Dedifferentiated amniotic fluid mesenchymal stem cell (primary cell): ENCODE results near the gene APMAP.

Experiments
- DNase-seq: peaks from one replicate; pipeline ENCODE4 v3.0.0-alpha.2; 2016; ENCODE audit errors: extremely low spot score

APMAP gene

DNA sequence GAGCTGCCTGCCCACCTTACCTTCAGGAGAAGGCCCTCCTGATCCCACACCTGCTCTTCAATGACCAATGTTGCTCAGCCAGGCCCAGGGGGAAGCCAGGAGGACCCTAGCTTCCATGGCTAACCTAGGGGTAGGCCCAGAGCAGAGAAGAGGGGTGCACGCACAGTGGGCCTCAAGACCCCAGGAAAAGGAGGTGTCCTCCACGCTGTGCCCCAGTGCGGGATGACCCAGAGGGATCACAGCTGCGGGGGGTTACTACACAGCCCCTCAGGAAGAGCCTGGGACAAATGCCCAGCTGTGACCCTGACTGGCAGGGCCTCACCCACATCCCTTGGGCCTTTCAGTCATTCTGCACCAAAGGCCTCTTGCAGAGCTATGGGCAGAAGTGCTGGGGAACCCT is 31.6 kb upstream of the APMAP start:
- DNase-seq, result no peak

DNA sequence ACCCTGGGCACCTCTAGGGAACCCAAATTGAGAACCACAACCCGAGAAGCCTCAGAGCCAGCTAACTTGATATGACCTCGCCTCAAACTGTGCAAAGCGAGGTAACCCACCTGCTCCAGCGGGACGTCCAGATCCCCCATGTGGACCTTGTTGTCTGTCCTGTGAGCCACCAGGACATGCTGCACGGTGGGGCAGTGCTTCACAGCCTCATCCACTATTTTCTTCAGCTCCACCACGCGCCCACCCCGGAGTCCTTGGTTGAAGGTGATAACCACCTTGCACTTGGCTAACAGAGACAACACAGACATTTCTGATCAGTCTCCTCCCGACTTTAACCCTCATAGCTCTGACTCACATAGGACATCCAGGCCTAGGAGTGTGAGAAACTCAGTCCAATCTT is 30.8 kb upstream of the APMAP start:
- DNase-seq, result no peak

DNA sequence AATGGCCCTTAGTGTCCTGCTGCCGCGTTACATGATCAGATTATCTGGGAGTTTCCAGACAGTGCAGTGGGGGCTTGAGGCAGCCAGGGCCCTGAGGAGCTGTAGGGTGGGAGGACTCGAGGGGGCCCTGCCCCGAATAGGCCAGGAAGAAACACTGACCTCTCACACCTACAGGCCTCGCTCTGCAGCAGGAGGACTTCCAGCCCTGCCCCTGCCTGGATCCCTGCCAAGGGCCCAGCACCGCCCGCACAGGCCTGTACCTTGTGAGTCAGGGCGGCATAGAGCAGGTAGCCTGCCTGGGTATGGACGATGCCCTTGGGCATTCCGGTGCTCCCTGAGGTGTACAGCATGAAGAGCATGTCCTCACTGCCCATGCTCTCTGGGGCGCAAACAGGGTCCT is 30.1 kb upstream of the APMAP start:
- no peak for DNase-seq

DNA sequence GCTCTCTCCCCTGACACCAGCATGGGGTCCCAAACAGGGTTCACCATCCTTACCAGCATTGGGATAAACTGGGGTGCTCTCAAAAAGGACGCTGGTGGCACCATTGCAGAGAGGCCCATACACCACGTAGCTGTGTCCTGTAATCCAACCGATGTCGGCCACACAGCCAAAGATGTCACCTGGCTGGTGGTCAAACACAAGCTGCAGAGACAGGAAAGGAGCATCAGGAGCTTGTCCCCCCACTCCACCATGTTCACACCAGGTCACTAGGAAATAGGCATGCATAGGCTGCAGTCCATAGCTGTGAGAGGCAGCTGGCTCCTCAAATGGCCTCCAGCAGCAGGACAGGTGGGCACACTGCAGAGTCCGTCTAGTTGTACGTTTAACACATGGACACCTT is 28.8 kb upstream of the APMAP start:
- no peak for DNase-seq

DNA sequence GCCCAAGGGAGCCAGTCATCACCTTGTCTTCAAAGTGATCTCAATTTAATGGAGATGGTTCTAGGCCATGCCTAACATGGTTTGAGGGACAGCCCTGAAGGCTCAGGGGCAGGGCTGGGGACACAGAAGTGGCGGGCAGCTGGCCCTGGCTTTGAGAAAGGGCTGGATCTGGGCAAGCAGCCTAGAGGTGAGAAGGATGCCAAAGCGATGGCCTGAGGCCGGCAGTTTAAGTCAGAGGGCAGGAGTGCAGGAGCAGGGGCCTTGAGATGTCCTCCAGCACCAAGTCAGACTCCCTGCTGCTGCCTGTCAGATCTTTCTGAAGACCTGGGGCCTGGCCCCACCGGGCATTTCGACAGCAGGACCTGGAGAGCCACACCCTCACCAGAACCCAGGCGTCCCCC is 28.4 kb upstream of the APMAP start:
- no peak for DNase-seq

DNA sequence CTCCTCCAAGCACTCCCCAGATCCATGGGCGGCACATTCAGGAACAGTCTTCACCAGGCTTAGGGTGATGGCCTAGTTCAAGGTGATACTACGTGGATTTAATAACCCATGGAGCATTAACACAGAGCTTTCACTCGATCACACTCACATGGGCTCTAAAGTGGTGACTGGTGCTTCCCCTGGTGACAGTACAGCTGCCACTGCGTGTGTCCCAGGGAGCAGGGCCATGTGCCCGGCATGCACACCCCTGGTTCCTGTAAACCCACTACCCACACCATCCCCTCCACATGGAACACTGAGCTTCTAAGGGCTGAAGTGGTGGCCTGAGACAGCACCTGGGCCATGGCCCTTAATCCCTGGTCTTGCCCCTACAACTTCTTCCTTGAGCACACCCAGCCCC is 27.8 kb upstream of the APMAP start:
- DNase-seq, result no peak

DNA sequence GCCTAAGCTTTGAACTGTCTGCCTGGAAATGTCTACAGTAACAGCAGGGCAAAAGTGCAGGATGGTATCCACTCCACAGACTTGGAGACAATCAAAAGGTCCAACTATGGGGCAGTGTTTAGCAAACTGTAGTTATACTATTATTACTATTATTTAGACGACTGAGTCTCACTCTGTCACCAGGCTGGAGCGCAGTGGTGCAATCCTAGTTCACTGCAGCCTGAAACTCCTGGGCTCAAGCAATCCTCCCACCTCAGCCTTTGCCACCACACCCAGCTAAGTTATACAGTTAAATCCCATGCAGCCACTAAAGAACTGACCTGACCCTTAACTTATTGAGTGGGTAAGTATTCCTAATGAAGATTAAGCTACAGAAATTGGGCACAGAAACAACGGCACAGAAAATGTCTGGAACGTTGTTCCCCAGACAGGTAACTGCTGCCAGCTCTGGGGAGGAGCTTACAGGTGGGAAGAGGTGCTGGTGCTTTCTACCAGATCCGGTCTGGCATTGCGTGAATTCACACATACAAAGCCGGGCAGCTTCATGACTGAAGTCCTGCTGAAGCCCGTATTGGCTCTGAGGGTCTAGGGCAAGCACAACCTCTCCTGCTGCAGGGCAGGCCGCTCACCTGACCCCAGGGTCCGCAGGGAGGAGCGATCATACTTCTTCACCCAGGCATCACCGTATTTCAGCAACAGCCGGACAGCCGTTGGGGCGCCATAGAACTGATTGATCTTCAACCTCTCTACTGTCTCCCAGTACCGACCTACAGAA is 27.0 kb upstream of the APMAP start:
- DNase-seq, result no peak

DNA sequence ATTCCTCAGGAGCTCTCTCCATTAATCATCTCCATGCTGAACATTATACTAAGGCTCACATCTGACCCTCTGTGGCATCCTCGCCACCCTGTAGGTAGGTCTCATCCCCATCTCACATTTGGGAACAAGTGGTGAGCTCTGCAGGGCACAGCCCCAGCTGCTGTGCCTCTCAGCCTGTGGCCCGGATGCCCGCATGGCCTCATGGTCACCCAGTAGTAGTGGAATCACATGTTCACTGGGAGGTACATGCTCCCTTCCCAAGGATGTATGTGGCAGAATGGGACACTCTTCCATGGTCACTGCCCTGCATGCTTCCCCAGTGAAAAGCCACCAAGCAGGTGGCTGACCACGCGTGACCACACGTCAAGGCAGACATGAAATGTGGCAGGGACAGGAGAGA is 26.3 kb upstream of the APMAP start:
- no peak for DNase-seq

DNA sequence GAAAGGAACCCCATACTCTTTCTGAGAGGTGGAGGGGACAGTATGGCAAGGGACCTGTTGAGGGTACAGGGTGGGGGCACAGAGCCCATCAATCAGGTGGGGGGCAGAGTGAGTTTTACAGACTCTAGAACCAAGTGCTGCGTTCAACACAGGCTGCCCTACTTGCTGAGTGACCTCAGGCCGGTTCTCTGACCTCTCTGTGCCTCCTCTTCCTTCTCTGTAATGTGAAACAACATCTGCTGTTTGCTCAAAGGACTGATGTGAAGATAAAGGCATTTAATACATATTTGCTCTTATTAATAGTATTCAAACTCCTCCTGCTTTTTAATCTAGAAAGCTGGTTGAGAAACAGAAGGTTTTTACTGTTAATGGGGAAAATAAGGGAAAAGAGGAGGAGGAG is 25.9 kb upstream of the APMAP start:
- no peak for DNase-seq

DNA sequence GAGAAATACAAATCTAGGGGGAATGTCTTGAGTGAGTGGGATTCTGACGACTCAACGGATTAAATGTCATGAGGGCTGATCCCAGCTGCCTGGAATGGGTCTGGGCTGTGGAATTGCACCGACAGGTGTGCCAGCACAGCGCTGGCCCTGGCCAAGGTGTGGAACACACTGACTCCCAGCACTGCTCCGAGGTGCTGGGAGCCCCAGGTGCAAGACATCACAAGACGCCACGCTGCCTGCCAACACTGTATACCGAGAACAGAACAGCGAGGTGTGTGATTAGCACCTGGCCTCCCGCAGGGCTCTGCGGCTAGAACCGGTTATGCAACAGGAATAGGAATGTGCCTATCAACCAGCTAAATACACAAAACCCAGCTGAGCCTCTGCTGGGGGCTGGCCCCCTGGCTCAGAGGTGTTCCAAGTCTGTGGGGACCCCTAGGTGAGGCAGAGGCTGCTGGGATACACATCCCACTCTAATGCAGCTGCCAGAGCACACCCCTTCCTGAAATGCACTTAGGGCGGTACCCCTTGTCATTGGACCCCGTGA is 24.8 kb upstream of the APMAP start:
- DNase-seq, result no peak

DNA sequence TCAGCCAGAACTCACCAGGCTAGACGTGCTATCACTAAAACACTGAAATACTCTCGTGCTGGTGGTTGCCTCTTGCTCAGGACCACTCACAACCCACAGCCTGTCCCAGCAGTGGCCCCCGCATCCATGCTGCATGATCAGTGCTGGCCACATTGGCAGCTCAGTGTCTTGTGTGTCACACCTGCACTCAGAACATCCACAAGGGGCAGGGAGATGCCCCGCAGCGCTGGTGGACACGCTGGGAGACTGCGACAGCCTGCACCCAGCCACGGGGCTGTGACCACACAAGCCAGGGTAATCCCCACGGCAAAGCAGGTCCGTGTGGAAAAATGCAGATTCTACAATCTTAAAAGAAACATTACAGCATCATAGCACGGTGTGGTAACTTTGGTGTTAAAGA is 23.9 kb upstream of the APMAP start:
- no peak for DNase-seq

DNA sequence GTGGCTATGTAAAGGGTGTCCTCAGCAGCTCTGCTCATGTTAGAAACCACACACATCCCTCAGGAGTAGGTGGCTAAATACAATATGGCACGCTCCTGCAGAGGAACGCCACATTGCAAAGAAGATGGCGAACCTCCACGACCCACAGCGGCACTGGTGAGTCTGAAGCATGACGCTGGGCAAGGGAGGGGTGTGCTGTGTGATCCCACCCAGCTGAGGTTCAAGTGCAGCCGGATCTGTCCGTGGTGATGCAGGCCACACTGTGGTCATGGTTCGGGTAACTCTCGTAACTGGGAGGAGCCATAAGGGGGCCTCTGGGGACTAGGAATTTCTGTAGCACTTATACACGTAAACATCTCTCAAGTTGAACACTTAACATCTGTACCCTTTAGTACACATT is 23.4 kb upstream of the APMAP start:
- DNase-seq, result no peak

DNA sequence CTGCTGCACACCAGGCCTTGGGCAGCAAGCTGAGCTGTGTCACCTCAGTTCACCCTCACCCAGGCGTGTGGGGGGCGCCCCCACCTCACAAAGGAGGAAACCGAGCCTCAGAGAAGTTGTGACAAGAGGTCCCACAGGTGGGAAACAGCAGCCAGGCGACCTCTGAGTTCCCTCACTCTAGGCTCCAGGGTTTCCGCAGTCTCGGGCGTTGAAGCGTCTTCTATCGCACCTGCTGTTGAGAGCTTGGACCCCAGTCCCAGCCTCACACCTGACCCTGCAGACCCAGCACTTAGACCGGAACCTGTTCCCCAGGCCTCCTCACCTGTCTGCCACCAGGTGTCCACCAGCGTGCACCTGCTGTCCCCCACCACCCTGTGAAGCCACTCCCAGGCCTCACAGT is 22.3 kb upstream of the APMAP start:
- DNase-seq, result no peak

DNA sequence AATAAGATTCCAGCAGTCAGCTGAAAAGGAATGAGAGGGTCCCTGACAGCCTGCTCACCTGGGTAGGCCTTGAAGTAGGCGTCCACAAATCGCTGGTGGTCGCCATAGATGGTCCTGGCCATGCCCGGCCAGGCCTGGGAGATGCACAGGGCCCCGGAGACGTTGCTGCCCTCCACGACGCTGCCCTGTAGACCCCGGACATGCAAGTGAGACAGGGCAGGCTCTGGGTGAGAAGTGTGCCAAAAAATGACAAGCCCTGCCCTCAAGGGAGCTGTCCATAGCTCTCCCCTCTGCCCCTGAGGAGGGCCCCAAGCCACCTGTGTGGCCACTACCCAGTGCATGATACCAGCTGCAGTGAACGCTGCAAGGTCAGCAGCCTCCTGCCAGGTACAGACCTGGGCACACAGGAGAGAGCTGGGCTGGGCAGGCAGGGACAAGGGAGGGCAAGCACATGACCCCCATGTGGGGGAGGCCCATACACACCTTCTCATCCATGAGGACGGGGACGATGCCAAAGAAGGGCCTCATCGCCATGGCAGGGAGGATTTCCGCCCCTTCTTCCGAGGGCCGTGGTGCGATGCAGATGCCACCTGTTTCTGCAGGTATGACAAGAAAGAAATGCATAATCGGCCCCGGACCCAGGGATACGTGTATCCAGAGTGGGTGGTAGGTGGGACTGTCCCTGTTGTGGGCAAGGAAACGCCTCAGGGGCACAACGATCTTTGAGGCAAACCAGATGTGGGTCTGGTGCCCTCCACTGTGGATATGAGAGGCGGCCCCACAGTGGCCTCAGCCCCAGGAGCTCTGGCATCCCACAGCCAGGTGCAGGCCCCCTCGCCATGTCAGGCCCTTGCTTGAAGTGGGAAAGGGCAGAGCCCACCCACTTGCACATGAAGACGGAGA is 21.2 kb upstream of the APMAP start:
- no peak for DNase-seq

DNA sequence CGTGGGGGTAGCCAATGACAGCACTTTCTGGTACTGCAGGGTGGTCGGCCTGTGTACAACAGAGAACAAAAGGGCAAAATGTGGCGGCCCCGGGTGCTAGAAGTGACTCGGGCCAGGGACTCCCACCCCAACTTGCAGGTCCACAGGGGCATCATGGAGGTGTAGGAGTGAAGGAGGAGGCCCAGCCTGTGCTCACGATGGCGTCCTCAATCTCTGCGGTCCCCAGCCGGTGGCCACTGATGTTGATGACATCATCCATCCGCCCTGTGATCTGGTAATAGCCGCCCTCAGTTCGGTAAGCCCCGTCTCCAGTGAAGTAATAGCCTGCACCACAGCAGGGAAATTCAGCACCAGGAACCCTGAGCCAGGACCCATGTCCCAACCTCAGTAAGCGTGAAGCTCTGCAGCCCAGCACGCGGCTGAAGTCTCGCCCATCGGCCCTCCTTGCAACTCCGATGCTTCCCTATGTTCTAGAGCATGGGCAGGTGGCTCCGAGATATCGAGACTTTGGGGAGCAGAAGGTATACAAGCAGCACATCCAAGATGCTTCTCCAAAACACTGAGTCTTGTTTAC is 20.2 kb upstream of the APMAP start:
- no peak for DNase-seq

DNA sequence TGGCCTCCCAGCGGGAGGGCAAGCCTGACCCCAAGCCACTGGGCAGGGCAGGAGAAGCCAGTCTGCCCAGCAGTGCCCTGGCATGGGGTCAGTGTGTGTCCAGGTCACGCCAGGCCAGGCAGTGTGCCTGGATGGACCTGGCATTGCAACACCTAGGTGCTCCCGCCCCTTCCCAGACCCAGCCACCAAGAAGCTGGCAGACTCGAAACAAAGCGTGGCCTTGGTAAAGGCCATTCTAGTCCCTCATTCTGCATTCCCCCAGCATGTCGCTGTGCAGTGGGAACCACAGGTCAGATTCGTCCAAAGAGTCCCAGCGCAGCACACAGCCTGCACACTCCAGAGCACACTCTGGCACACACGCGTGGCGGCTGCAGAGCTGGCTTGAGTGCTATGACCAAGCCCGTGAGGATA is 19.3 kb upstream of the APMAP start:
- DNase-seq, result no peak

DNA sequence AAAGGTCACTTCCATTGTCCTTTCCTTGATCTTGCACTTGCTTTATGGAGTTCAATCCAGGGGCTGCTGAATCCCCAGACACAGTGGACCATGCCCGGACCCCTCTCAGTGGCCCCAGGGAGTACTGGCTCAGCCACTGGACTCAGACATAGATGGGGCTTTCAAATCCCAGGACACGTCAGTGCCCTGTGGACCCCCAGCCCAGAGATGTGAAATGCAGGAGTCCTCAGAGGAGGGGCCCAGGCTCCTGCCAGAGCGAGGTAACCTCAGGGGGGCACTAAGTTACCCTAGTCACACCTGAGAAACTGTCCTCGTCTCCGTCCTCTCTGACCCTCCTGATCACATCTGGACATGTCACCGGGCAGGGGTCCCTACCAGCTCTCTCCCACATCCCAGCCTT is 18.7 kb upstream of the APMAP start:
- DNase-seq, result no peak

DNA sequence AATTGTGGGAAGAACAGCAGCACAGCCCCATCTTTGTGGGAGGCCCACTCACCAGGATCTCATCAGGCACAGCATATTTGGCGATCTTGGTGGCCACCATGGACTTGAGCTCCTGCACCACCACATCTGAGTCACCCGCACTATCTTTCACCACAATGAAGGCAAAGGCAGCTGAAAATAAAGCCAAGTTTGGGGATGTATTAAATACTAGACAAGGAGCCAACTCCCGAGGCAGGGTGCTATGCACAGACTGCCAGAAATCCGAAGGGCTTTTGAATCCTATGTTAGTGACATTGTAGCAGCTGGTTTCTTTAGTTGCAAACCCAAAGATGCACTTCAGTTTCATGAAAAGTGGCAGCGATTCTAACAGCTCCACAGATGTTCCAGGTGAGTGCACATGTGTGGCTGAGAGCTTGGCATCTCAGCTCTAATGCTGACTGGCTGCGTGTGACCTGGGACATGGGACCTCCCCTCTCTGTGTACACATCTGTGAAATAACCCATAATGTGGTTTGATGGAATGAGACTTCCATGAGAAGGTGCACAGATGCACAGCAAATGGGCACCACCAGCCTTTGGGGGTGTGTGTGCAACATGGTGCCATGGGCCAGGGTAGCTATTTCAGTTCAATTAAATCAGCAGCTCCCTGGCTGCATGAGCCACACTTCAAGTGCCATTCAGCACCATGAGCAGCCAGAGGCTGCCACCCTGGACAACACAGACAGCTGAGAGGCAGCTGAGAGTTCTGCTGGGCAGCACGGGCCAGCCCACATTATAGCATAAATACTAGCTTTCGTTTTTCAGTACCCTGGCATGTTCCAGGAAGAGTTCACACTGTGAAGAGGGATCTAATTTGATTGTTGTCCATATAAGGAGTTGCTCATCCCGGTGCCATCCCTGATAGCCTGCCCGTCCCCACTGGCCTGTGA is 16.9 kb upstream of the APMAP start:
- no peak for DNase-seq

DNA sequence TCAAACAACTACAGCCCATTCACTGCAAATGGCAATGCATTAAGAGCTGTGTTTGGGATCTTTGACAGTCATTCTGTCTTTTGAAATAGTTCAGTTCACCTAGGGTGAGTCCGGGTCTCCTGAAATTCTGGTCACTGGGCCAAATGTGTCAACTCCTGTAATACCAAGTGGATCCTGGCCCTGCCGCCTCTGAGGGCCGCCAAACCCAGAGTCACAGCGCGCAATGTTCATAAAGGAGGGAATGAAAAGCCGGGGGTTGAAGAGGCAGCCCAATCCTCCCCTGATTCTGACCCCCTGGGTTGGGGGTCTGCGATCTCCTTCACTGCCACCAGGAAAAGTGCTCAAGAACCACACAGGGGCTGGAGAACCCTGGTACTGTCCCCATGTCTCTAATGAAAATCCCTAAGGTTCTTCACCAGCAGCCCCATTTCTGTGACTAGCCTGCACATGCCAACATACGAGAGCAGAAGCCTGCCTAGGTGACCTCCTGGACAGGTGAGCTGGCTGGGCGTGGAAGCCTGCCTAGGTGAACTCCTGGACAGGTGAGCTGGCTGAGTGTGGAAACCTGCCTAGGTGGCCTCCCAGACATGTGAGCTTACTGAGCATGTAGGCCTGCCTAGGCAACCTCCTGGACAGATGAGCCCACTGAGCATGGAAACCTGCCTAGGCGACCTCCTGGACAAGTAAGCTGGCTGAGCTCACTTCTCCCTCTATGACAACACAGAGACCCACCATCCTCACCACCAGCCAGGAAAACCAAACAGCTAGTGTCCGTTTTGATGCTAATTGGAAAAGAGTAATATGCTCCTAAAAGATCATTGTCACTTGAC is 16.1 kb upstream of the APMAP start:
- DNase-seq, result no peak

DNA sequence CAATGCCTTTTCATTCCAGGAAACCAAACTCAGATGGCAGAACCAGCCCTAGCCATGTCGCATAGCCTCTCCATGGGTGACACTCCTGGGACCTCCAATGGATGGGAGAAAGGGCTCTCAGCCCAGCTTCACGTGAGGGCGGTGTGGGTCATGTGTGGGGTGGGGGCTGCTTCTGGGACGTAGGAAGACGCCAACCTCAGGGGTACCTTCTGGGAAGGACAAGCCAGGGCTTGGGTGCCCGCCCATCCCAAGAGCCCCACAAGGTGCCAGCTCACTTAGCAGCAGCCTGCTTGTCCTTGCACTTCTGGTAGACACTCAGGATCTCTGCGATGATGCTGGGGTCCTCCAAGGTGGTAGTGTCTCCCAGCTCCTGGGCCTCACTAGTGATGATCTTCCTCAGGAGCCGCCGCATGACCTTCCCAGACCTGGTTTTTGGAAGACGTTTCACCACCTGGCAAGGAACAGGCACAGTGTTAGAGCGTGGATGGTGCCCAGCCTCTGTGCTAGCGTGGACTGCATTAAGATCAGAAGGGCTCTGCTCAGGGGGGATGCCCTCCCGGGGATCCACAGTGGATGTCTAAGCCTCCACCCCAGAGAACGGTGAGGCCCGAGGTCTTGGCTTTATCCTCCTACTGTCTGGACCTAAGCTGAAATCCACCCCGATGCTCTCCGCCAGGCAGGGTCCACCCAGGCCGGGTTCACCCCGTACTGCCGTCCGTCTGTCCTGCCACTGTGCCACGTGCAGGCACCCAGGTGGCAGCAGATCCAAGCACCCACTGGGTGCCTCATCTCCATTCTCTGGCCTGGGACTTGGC is 15.1 kb upstream of the APMAP start:
- no peak for DNase-seq
